Measurements from ENCODE around the gene SDR42E2.

SDR42E2 gene

GRCh38 chr16:22130528-22130927 lies 31.8 kb upstream of the SDR42E2 start:
- Histone ChIP-seq H3K4me3 (ENCODE audit: low read length) (no peak overlapping the region), H3K9me3 (ENCODE audit: control insufficient read depth, insufficient read depth, low read length) (no peaks in the 10 kb centered on the region), H3K79me2 (ENCODE audit: control insufficient read depth, low read length) (no peaks in the 10 kb centered on the region), H4K20me1 (ENCODE audit: control insufficient read depth, insufficient read depth, low read depth, low read length) (no peaks in the 10 kb centered on the region), H3F3A (ENCODE audit: control insufficient read depth, insufficient read depth) (no peaks in the 10 kb centered on the region), H3K27ac (ENCODE audit: low read depth, low read length) (no peak overlapping the region), H3K4me1 (ENCODE audit: control insufficient read depth, low read length) (no peaks in the 10 kb centered on the region), H3K27me3 (ENCODE audit: control insufficient read depth, low read length) (peaks cover 3% of the 10 kb centered on the region; the same call in 1 of the 2 replicates), H3K9me2 (replicated peaks; ENCODE audit: control insufficient read depth, low read length) (no peaks in the 10 kb centered on the region), H3K36me3 (ENCODE audit: control insufficient read depth, low read length) (no peaks in the 10 kb centered on the region), H3K4me2 (ENCODE audit: low read length) (no peak overlapping the region)
- TF ChIP-seq EZH2phosphoT487 (IDR thresholded peaks at IDR 0.05; ENCODE audit: borderline replicate concordance, low read length) (no peak), CTCF (IDR thresholded peaks at IDR 0.05; ENCODE audit: low read depth, low read length, poor library complexity, severe bottlenecking) (no peak)

GRCh38 chr16:22132801-22133200 lies 29.5 kb upstream of the SDR42E2 start:
- Histone ChIP-seq H3K9me2 (replicated peaks; ENCODE audit: control insufficient read depth, low read length) (no peaks in the 10 kb centered on the region), H4K20me1 (ENCODE audit: control insufficient read depth, insufficient read depth, low read depth, low read length) (no peaks in the 10 kb centered on the region), H3K27ac (ENCODE audit: low read depth, low read length) (no peak overlapping the region), H3F3A (ENCODE audit: control insufficient read depth, insufficient read depth) (no peaks in the 10 kb centered on the region), H3K4me1 (ENCODE audit: control insufficient read depth, low read length) (no peaks in the 10 kb centered on the region), H3K4me3 (ENCODE audit: low read length) (no peak overlapping the region), H3K27me3 (ENCODE audit: control insufficient read depth, low read length) (peaks cover 12% of the 10 kb centered on the region; the same call in 1 of the 2 replicates), H3K9me3 (ENCODE audit: control insufficient read depth, insufficient read depth, low read length) (no peaks in the 10 kb centered on the region), H3K4me2 (ENCODE audit: low read length) (no peak overlapping the region), H3K36me3 (ENCODE audit: control insufficient read depth, low read length) (no peaks in the 10 kb centered on the region), H3K79me2 (ENCODE audit: control insufficient read depth, low read length) (no peaks in the 10 kb centered on the region)
- TF ChIP-seq CTCF (IDR thresholded peaks at IDR 0.05; ENCODE audit: low read depth, low read length, poor library complexity, severe bottlenecking) (no peak), EZH2phosphoT487 (IDR thresholded peaks at IDR 0.05; ENCODE audit: borderline replicate concordance, low read length) (no peak)

GRCh38 chr16:22138482-22138881 lies 23.8 kb upstream of the SDR42E2 start:
- Histone ChIP-seq H3K4me1 (ENCODE audit: control insufficient read depth, low read length) (no peaks in the 10 kb centered on the region), H3F3A (ENCODE audit: control insufficient read depth, insufficient read depth) (no peaks in the 10 kb centered on the region), H3K79me2 (ENCODE audit: control insufficient read depth, low read length) (no peaks in the 10 kb centered on the region), H4K20me1 (ENCODE audit: control insufficient read depth, insufficient read depth, low read depth, low read length) (no peaks in the 10 kb centered on the region), H3K9me2 (replicated peaks; ENCODE audit: control insufficient read depth, low read length) (no peaks in the 10 kb centered on the region), H3K27ac (ENCODE audit: low read depth, low read length) (no peak overlapping the region), H3K27me3 (ENCODE audit: control insufficient read depth, low read length) (peaks cover 31% of the 10 kb centered on the region), H3K4me3 (ENCODE audit: low read length) (no peak overlapping the region), H3K4me2 (ENCODE audit: low read length) (no peak overlapping the region), H3K36me3 (ENCODE audit: control insufficient read depth, low read length) (no peaks in the 10 kb centered on the region), H3K9me3 (ENCODE audit: control insufficient read depth, insufficient read depth, low read length) (no peaks in the 10 kb centered on the region)
- no peak for TF ChIP-seq CTCF (IDR thresholded peaks at IDR 0.05; ENCODE audit: low read depth, low read length, poor library complexity, severe bottlenecking)
- no peak for TF ChIP-seq EZH2phosphoT487 (IDR thresholded peaks at IDR 0.05; ENCODE audit: borderline replicate concordance, low read length)

GRCh38 chr16:22139008-22139407 lies 23.3 kb upstream of the SDR42E2 start:
- H3K79me2 ChIP-seq (ENCODE audit: control insufficient read depth, low read length), result no peaks in the 10 kb centered on the region
- no peak overlapping the region for H3K27ac ChIP-seq (ENCODE audit: low read depth, low read length)
- no peaks in the 10 kb centered on the region for H4K20me1 ChIP-seq (ENCODE audit: control insufficient read depth, insufficient read depth, low read depth, low read length)
- H3K27me3 ChIP-seq (ENCODE audit: control insufficient read depth, low read length), result peaks cover 31% of the 10 kb centered on the region
- H3K36me3 ChIP-seq (ENCODE audit: control insufficient read depth, low read length), result no peaks in the 10 kb centered on the region
- TF ChIP-seq EZH2phosphoT487 (IDR thresholded peaks at IDR 0.05; ENCODE audit: borderline replicate concordance, low read length), result no peak
- TF ChIP-seq CTCF (IDR thresholded peaks at IDR 0.05; ENCODE audit: low read depth, low read length, poor library complexity, severe bottlenecking), result no peak
- H3K9me3 ChIP-seq (ENCODE audit: control insufficient read depth, insufficient read depth, low read length), result no peaks in the 10 kb centered on the region
- no peaks in the 10 kb centered on the region for H3K9me2 ChIP-seq (replicated peaks; ENCODE audit: control insufficient read depth, low read length)
- no peak overlapping the region for H3K4me2 ChIP-seq (ENCODE audit: low read length)
- no peaks in the 10 kb centered on the region for H3K4me1 ChIP-seq (ENCODE audit: control insufficient read depth, low read length)
- no peak overlapping the region for H3K4me3 ChIP-seq (ENCODE audit: low read length)
- no peaks in the 10 kb centered on the region for H3F3A ChIP-seq (ENCODE audit: control insufficient read depth, insufficient read depth)

Data from DOHH2 (cell line).